Stimulated activated CD4-positive, alpha-beta T cell treated with anti-CD3 and anti-CD28 coated beads, Interleukin-4, amount 100 ng/mL, for 1 hour (primary cell): ENCODE results near the gene NELL1.

Experiments used
- DNase-seq: peaks from one replicate; pipeline ENCODE4 v3.0.0-alpha.2; 2020

NELL1 gene

DNA sequence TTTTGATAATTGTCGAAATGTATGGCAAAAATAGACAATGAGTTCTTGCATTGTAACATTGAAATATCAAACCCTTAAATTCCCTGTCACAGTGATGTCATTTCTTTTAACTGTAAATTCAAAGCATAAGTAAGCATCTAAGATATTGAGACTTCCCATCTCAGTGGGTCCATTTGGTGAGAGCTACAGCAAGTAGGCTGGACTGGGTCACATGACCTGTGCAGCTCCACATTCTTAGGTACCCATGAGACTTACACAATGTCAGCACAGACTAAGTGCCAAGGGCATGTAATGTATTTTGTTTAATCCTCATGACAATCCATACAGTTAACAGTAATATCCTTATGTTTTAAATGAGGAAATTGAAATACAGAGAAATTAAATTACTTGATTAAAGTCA, 210.7 kb downstream of the NELL1 start:
- DNase-seq = no peak

DNA sequence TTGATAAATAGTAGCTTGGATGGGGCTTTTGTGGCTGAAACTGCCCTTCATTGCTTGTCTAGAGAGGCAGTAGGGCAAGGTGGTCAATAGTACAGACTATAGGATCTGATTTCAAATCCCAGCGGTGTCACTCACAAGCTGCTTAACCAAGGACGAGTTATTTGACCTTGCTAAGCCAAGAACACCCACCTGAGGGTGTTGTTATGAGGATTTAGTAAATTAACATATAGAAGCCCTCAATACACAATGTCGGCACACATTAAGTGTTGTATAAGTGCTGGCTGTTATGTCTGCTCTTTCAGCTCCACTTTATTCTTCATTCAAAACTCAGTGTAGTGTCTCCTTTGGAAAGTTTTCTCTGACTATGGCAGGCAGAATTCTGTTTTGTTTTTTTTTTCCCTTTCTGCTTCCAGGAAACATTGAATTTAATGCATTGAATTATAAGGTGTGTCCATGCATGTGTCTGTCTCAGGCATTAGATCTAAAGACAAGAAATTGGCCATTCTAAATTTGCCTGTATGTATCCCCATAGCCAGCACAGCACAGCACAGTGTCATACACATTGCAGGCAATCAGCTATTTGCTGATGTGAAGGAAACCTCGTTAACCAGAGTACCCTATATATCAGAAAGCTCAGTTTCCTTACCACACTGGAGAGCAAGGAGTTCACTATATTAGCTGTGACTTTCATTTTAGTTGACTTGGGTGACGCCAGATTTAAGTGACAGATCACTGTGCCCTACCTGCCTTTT, 212.1 kb downstream of the NELL1 start:
- DNase-seq = no peak

GRCh38 chr11:20887137-20887536, 217.8 kb downstream of the NELL1 start:
- no peak for DNase-seq

GRCh38 chr11:20894296-20894695, 224.9 kb downstream of the NELL1 start:
- DNase-seq = no peak

DNA sequence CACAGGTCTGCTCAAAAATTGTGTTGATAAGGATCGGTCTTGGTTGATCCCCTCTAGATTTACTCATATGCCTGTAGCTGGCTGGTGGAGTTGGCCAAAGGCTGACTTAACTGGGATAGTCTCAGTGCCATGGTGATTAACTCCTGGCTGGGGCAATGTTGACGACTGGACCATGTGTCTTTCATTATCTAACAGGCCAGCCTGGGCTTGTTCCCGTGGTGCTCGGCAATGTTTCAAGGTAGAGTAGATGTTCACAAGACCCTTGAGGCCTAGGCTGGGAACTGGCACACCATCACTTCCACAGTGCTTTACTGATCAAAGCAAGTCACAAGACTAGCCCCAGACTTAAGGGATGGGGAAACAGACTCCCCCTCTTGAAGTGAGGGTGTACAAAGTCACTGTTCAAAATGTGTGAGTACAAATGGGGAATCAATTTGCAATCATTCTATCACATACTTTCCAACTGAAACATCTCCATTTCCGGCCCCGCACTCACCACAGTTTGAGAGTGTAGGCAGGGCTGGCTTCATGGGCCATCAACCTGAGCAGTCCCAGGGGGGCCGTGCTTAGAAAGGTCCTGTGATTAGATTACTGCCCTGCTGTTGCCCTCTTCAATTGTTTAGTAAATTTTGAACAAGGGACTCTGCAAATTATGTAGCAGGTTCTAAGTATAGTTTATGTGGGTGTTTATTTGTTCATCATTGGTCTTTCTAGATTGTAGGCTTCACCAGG, 240.8 kb downstream of the NELL1 start:
- DNase-seq = no peak

- DNase-seq = no peak
These were observed 241.3 kb downstream of the NELL1 start for GRCh38 chr11:20910733-20911132.

DNA sequence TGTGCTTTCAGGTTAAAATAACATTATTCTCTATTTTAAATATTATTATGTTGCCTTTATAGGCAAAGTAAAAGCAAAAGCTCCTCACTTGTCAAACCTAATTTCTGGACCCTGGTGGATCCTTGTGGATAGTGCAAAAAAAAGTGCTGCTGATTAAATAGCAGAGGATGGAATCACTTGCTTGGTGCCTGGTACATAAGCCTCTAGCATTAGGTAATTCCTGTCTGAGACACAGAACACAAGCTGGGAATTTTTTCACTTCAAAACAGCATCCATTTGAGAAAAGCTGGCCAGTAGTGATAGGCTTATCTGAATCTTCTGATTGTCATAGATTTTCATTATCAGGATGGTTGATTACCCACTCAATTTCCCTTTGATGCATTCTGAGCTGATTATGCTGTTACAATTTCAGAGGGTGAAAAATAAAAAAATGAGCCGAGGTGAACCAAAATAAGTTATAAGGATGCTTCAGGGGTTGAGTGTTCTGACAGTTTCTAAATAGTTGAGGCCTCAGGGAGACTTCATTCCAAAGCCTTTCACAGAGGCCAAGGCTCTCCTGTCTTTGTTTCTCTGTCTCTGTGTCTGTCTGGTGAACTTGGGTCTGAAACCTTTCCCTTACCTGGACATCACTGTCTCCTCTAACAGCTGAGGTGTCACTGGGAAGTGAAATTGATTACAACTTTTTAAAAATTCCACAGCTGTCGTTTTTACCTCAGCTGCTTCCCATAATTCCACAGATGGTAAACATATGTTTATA, 242.9 kb downstream of the NELL1 start:
- no peak for DNase-seq

GRCh38 chr11:20912922-20913512, 243.6 kb downstream of the NELL1 start:
- no peak for DNase-seq

DNA sequence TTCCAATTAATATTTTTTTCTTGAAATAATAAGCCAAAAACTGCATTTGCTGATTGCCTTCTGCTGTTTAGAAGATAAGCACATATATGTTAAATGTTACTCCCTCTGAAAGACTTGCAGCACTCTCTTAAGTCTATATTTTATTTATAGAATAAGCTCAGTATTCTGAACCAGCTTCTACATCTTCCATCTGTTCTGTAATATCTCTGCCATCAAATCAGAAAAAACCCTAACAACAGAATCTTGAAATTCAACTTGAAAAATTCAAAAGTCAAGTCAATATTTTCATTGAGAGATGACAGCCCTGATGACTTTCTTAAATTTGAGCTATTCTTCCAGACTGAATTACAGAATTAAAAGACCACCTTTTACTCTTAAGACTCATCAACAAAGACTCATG, 247.9 kb downstream of the NELL1 start:
- DNase-seq = no peak

DNA sequence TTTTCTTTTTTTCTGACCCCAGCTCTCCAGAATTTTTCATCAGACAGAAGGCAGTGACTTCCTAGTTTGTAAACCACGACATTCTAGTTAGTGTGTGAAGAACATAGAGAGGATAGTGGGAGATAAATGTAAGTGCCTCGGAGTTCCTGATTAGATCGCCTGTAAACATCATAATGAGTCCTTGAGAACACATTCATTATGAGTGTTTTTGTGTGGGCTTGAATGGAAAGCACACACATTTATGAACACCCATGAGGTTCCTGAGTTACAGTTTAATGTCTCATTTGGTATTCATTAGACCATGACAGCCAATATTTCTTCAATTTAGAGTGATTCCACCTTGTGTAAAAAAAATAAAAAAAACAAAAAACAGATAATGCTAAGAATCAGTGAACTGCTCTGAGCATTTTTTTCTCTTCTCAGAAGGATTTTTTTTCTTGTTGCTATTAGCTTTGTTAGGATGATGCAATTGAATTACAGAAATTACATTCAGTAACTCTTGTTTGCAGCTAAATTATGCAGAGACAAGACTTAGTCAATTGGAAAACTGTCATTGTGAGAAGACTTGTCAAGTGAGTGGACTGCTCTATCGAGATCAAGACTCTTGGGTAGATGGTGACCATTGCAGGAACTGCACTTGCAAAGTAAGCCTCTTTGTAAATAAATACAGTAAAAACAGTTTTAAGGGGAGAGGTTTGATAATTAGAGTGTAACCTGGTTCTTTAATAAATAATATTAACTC, 257.6 kb downstream of the NELL1 start:
- DNase-seq = no peak

DNA sequence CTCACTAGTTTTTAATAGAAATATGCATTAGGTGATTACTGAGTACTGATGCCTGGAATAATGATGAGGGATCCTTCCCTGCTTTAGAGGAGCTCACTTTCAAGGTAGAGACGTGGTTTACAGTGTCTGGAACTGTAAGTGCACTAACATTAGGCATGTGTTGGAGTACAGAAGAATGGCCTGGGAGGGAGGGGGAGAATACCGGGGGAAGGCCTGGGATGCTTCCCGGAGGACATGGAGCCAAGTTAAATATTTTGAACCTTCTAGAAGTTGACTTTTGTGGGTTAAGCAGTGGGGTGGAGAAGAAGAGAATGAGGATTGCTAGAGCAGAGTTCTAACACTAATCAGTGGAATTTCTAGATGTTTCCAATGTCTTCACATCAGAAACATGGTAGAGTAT, 261.6 kb downstream of the NELL1 start:
- no peak for DNase-seq

DNA sequence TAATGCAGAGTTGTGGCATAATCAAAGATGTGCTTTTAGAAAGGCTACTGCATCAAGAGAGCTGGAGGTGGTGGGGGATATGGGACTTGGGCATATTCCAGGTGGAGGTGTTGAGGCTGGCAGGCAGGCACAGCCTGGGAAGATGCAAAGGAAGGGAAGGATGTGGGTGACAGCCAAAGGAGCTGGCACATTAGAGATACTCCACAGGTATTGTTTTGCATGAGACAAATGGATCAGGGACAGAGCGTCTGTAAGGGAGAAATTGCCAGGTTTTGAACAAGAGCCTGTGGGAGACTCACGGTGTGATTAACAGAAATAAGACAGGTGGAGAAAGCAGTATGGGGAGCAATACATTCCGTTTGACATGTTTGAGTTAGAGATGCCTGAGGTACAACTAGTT, 263.7 kb downstream of the NELL1 start:
- no peak for DNase-seq

GRCh38 chr11:20933958-20934357, 264.6 kb downstream of the NELL1 start:
- no peak for DNase-seq

DNA sequence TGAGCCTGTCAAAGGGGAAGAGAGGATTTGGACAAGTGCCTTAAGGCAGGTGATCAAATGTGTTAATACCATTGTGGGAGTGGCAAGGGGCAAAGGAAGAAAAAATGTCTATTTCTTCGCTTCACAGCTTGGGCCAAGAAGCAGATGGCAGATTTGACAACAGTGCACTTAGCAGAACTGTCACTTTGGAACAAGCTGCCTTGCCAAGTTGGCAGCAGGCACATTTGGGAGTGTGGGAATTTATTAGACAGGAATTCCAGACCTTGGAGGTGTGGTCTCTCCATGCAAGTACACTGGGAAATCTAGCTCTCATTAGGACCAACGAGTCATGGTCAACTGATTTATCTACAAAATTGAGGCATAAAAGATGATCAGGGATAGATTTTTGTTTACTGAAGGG, 265.1 kb downstream of the NELL1 start:
- no peak for DNase-seq

DNA sequence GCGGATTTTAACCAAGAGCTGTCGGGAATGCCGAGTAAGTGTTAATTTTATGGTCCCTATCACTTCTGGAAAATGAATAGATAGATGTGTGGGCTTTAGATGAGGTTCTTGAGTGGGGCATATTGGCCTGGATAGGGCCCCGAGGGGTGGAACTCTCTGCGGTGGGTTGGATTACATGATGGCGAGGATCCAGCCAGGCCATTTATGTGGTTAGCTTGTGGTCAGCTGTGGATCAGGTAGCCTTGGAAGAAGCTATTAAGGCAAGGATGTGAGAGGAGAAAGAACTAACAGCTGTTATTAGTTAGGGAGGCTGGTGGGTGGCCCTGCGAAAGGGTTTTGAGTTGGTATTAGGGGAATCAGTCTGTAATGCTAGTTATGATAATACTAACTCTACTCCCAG, 268.4 kb downstream of the NELL1 start:
- DNase-seq = no peak

GRCh38 chr11:20949585-20949984, 280.2 kb downstream of the NELL1 start:
- DNase-seq = no peak

GRCh38 chr11:20962581-20962980, 293.2 kb downstream of the NELL1 start:
- no peak for DNase-seq

DNA sequence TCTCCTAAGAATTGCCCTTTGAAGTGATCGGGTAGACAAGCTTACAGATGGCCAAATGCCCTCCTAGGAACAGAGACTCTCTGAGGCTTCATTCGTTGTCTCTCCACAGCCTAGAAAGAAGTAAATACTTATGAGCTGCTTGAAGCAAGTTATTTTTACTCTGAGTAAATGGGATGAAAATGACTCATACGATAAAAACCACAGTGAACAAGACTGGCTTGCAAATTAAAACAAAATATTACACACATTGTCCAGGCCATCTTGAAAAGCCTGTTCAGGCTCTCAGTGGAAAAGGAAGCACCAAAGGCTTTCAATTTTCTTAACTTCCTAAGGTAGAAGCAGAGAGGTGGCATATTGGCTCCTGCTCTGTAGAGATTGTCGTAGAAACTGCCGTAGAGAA, 294.2 kb downstream of the NELL1 start:
- DNase-seq = no peak

- DNase-seq = no peak
These were observed 295.6 kb downstream of the NELL1 start for GRCh38 chr11:20964985-20965384.

DNA sequence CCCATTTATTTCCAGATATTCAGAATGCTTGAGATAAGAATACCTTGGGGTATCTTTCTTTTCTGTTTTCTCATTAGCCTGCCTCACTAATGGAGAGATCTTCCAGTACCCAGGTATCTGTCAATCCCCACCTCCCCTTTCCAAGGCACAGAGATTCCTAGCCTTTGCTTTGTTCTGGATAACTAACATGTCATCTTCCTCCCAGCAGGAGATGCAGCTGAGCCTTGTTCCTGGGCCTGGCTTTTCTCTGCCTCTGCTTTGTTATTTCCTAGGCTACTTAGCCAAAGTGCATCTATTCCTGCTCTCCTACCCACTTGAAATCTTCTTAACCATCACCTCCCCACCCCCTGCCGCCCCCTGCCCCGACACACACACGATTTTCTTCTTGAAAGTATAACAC, 297.1 kb downstream of the NELL1 start:
- DNase-seq = no peak

DNA sequence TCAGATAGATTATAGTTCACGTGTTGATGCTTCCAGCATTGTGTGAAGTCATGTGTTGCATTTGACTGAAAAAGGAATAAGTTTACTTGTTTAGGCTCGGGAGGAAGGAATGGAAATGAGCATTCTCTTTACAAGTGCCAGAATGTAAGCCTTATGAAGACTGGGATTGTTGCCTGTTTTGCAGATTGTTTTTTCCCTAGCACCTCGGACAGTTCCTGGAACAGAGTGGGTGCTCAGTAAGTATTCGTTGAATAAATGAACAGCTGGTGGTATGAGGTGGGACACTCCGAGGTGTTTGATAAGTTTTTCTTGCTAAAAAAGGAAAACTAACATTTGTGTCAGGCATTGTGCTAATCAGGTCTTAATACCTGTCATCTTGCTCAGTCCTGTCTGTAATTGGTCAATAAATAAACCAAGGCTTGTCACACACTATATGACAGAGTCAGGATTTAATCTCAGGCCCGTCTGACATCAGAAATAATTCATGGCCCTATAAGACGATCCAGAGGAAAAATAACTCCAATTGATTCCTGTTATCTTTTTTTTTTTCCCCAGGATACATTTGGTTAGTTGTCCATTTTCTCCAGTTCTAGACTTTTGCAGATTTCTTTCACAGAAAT, 304.7 kb downstream of the NELL1 start:
- no peak for DNase-seq

DNA sequence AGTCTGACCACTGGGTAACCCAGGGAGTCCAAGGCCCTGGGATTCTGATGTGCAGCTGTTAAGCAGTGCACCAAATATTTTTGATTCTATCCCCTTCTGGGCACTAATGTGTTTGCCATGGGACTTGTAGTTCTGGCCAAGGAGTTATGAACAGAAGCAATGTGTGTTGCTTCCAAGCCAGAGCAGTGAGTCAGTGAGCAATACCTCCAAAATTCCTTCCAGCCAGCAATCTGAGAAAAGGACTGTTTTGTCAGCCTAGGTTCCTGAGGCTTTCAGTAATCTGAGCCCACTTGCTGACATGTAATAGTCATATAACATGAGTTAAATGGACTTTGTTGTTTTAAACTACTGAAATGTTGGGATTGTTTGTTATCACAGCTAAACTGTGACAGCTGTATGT, 311.4 kb downstream of the NELL1 start:
- no peak for DNase-seq
